NCI-H460 (cell line): ENCODE measurements around the gene LACTB. TPM values are rescaled to one million over a fixed set of nuclear protein-coding genes. Genes with fewer than 3 reads are reported as not detected.
A peak's percentile ranks its signal among the peaks of the same experiment; 100 is the strongest.

Experiments
- DNase-seq: peaks from one replicate; pipeline ENCODE4 v3.0.0-alpha.2; 2016; ENCODE audit warnings: low read depth; ENCODE audit errors: extremely low read depth
- total RNA-seq: library from RNA; depleted of rRNA; stranded (reverse); fragments of >200 nt; shearing (Covaris generic); gene quantifications from 2 replicates; pipeline ENCODE4 v1.2.3, GENCODE V29; 2014

LACTB gene
- total RNA-seq, 1 experiment from 2014 or later: 7.5 TPM

DNA sequence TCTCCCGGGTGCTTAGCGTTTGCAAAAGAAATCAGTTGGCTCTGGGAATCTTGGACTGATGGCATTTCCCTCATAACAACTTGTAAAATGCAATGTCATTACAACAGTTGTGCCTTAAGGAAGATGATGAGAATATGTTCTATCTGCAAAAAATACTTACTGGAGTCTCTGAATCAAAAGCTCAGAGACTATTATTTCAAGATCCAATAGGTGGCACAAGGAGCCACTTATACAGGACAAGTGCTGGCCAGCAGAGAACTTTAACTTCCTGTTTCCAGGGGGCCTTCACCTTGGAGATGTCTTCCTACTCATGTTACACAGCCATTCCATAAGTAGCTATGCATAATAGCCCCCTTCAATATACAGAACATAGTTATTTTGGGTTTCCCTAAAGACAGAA, 44.6 kb downstream of the LACTB start:
- no peak for DNase-seq

DNA sequence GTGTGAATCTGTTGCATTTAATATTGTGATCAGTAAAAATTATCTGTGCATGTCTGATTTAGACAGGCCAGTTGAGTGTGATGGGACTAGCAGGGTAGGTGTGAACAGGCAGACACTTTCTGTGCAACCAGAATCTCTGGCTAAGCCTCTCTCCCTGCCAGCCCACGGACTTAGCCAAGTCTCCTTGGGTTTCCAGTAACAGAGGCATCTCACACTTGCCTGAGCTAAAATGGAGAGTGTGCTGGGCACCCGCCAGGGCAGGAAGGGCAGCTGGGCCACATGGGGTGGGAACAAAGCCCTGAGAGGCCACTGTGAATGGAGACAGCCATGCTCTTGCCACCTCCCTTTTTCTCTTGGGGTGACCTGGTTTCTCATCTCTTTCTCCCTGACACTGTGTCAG, 48.1 kb downstream of the LACTB start:
- no peak for DNase-seq

DNA sequence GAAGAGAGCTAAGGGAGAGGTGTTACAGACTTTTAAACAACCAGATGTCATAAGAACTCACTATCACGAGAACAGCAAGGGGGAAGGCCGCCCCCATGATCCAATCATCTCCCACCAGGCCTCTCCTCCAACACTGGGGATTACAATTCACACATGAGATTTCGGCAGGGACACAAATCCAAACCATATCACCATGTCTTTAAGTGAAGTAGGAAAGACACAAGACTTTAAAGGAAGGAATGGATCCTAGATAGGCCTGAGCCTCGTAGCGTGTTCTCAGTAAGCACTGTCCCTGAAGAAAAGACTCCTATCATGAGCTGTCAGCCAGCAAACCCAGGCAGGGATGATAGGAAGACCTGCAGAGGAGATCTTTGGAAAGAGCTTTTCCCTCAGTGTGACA, 50.7 kb downstream of the LACTB start:
- DNase-seq: no peak

DNA sequence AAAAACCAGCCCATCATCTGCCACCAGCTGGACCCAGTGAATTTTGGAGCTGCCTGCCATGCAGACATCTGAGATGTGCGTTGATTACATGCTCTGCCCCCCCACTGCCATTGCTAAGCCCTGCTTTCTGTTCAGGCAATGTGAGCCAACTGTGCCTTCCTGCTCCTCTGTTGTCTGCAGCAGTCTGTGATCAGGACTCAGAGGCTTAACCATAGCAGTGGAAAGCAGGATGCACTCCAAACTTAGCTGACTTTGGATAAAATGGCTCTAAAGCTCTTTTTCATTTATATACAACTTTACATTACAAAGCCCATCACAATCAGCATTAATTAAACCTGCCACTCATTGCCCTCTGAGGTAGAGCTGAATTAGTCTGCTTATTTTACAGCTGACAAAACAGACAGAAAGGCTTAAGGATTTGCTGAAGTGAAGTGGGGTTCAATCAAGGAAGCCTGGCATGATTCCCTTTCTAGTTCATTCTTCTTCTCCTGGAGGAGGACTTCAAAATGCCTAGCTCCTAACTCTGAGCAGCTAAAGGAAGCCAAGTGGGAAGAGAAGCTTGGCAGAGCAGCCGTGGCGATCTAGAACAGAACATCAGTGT, 51.3 kb downstream of the LACTB start:
- DNase-seq: no peak

DNA sequence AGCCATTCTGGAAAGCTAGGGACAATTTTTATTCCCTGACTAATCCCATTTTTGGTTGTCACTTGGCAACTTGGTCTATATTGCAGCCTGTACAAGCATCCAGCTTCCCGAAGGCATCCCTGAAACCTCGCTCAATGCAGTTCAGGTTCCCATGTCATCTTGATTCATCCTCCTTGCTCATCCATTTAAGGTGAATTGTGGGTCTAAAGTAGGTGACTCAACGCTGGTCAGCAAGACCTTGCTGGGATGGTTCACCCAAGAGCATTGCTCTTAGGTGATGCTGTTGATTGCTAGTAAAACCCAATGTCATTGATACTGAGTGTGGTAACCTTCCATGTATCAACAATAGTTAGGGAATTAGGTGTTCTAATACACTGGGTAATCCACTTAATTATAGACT, 54.6 kb downstream of the LACTB start:
- no peak for DNase-seq

DNA sequence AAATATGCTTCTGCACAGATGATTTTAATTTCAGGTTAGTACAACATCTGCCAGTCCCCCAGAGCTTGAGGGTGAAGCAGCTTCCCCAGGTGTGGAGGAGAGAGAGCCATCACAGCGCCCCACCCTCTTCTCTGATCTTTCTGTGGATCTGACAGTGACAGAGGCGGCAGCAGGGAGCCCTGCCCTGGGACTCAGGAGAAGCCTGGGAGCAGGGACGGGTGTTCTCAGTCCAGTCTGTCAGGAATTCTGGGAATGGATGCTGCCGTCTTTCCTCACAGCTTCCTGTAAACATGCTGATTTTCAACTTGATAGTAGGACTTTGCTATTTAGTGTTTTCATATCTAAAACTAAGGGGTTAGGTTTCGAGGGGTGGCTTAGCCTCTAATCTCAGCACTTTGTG, 56.4 kb downstream of the LACTB start:
- no peak for DNase-seq

DNA sequence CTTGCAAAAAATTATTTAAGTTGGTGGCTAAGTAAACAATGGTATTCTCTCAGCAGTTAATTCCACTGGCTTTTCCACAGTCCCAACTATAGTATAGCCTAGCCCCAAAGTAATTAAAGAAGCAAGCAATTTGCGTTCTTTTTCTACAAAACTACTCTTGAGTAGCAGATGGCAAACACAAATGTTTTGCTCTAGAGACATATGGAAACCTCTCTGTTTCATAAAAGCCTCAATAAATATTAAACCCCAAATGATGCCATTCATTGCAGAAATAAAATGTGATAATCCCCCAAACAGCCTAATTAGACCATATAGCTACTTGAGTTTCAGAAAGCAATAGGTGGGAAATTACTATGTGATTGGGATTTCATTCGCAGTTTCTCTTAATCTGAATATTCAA, 59.1 kb downstream of the LACTB start:
- DNase-seq: no peak

DNA sequence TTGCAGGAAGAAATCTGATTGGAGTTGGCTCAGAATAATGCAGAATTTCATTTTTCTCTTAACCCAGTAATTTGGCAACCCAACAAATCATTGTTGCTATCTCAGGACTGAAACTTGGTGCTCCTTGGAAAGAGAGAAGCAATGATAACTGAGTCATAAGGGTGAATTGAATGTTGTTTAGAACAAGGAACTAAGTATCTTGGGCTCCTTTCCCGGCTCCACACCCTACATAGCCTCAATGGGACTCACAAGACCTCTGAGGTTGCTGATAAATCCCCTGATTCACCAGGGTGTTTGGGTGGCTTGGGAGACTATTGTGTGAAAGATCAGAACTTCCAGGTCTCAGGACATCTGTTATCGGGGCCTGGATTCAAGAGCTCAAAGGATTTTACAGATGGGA, 60.0 kb downstream of the LACTB start:
- no peak for DNase-seq

DNA sequence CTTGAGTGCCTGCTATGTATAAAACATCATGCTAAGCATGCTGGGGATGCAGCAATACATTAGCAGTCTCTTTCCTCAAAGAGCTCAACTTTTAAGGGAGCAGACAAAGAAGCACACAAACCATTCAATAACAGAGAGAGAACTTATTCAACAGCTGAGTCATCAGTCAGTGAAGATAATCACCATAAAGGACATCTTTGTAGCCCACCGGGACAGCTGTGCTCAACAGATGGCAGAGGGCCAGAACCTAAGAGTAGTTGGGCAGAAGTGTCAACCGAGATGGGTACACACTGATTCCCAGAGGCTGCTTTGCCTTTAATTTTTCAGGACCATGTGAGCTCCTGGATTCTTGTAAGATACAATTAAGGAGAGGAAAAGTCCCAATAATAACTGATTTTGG, 63.5 kb downstream of the LACTB start:
- no peak for DNase-seq

DNA sequence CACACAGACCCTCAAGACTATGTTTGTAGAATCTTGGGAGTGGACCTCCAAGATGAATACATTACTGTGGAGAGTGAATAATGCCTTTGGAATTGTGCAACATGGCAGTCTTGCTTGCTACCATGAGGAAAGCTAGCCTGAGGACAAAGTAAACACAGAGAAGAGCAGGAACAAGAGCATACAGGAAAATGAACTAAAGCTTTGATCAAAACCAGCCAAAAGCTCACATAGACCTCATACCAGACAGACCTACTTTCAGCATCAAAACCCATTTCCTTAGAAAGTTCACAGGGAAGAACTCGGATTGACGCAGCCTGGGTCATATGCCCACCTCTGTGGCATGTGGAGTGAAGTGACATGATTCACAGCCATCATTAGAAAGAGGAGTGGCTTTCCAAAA, 64.4 kb downstream of the LACTB start:
- DNase-seq: peak; percentile 12

DNA sequence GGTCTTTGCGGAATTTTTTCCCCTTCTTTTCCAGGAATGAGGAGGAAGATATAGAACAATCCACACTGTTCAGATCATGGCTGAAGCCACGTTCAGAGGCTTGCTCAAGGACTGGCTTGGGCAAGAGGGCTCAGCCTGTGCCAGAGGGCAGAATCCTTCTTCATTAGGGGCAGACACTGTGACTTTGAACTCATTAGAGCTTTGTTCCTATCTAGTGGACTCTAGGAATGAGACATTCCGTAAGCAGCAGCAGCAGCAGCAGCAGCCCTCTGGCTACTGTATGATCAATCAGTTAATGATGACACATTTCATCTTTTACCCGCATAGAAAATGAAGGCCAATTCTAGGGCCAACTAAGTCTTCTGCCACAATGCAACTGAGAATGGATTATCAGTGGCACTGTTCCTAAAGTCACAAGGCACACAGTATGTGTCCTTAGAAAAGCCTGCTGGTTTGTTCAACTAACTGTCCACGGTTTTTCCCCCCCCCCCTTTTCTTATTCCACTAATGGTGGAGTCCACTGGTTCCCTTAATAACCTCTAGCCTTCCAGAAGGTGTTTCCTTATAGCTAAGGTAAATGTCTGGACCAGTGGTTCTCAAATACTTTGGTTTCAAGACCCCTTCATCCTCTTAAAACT, 66.0 kb downstream of the LACTB start:
- DNase-seq: no peak

DNA sequence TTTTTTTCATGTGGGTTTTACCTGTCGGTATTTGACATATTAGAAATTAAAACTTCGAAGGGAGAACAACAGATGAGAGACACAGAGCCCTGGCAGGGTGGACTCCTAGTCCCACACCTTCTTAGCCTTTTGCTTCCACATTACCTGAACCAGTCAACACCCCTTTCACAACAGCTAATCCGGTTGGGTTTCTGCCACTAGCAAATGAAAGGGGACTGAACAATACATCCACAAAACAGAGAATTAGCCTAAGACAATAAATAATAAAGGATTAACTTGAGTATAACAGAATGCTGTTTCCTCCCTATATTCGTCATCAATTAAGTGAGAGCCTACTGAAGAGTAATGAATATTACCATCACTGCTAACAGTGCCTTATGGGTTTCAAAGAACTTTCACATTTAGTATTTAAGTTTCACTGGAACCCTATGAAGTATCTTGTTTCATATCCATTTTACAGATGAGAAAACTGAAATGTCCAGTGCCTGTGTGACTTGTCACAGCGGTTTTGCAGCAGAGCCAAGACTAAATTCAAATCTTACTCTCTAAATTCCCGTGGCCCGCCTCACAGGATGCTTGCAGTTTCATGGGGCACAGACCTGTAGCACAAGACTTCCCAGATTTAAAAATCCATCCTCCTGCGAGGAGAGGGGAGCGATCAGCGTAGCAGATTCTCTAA, 66.7 kb downstream of the LACTB start:
- DNase-seq: no peak

DNA sequence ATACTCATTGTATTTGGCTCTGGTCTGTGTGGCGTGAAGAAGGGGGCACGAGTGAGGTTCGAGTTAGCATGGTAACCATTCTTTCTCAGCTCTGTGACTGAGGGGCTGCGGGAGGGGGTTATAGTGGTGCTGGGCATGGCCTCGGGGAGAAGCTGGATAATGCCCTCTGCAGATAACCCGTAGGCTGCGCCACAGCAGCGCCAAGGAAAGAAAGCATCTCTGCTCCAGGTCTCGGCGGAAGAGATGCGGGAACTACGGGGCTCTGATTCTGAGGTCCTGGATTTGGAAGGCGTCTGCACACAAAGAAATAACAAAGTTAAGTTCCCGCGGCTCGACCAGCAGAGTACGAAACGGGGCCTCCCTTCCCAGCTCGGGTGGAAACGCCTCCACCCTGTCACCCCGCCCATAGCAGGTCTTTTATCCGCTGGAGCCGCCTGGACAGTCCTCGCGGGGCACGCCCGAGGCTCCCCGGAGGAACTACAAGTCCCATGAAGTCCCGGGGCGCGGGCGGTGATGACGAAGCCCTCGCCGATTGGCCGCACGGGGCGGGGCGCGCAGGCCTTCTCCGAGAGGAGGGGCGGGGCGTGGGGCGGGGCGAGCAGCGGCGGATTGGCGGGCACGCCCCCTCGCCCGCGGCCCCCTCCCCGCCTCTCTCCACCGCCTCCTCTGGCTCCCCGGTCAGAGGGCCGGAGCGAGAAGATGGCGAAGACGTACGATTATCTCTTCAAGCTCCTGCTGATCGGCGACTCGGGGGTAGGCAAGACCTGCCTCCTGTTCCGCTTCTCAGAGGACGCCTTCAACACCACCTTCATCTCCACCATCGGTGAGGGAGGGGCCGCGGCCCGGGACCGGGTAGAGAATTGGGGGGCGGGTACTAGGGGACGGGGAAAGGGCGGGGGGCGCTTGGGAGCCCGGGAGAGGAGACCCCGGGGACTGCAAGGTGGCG, 67.5 kb downstream of the LACTB start, which contains the start of gene RAB8B:
RAB8B (plus strand) TSS at position 681 of the 946 bp plus-strand sequence; CDS start at position 700, 19 bp downstream.
- DNase-seq: peak; percentile 93

DNA sequence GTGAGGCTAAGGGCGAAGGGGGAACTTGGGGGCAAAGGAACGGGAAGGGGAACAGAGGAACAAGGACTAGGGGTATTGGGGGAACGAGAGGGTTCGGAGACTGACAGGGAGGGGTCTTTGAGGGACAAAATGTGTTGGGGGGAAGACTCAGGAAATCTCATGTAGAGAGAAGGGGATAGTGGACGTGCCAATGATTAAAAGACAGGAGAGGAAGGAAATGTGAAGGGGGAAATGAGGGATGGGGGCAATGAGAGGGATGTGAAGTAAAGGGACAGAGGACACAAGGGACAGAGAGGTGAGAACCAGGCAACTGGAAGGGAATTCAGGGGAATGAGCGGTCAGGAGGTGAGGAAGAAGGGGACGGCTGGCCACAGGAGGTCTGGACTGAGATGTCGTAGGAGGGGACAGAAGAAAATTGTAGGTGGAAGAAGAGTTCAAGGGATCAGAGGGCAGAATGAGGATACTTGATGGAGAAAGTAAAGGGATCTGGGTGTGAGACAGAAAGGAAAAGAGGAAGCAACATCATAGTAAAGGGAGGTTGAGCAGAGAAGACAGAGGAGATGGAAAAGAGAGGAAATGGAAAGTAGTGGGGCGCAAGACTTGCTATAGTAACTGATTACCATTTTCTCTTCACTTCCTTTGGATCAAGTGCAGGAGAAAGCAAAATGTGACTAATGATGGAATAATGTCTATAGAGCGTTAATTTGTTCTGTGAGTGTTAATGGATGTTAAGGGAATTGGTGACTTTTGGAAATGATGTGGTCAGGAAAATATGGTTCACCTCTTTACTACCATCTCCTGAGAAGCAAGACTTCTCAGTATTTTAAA, 68.5 kb downstream of the LACTB start:
- no peak for DNase-seq

DNA sequence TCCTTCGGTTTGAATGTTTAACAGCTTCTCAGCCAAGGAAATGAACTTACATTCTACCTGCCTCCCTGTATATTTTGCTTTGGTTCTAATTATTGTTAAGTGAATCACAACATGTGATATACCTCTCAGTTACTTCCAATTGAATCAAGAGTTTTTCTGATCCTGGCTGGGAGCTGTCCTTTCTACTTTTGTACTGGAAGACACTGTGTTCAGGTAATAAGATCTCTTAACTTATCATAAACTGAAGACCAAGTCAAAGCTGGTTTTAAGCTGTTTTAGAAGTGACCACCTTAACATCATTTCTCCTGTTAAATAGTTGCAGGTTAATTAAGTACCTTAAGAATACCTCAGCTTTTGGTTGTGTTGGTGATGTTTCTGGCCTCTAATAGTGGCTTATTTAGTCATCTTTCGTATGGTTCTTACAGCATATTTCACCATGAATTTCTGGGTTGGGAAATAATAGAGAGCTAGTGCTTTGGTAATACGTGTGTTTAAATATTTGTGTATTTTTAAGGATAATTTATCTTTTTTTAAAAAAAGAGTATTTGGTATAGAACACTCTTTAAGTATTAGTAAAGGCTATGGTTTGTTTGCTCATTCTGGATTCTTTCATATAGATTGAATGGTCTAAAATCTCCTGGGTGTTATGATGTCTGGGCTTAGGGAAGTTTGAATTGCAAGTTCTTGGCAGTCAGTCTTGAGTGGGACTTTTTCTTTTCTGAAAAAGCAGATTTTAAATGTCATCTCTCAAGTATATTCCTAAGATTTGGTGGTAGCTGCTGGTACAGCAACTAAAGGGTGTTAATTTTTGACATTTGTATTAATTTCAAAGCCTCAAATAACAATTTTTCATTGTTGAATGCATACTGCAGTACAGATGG, 69.3 kb downstream of the LACTB start:
- DNase-seq: no peak
